ENCODE results near the gene CCDC181. TPM values are rescaled to one million over a fixed set of nuclear protein-coding genes. Genes with fewer than 3 reads are reported as not detected.

CCDC181 gene
- total RNA-seq, 1 donor from 2014 or later, result 0.86 TPM

Other genes starting within 250 kb of the CCDC181 start
- 20.3 and 30.8 TPM in 2 replicates for gene NME7, start 59.7 kb downstream of the CCDC181 start, total RNA-seq
- gene BLZF1, start 59.3 kb downstream of the CCDC181 start, total RNA-seq, result 21.2 and 27.1 TPM in 2 replicates
- 8.8 and 11.2 TPM in 2 replicates for gene SLC19A2, start 58.5 kb upstream of the CCDC181 start, total RNA-seq
- 0.04 and 0.13 TPM in 2 replicates for gene F5, start 159.0 kb upstream of the CCDC181 start, total RNA-seq
- gene SELP, start 202.7 kb upstream of the CCDC181 start, total RNA-seq, result 1.8 and 3.3 TPM in 2 replicates